ENCODE data around the gene LYZL4. TPM values are rescaled to one million over a fixed set of nuclear protein-coding genes. Genes with fewer than 3 reads are reported as not detected.

The LYZL4 gene
- polyA plus RNA-seq, 1 of the 3 experiments (the other 2 are of a cell fraction): not detected

DNA sequence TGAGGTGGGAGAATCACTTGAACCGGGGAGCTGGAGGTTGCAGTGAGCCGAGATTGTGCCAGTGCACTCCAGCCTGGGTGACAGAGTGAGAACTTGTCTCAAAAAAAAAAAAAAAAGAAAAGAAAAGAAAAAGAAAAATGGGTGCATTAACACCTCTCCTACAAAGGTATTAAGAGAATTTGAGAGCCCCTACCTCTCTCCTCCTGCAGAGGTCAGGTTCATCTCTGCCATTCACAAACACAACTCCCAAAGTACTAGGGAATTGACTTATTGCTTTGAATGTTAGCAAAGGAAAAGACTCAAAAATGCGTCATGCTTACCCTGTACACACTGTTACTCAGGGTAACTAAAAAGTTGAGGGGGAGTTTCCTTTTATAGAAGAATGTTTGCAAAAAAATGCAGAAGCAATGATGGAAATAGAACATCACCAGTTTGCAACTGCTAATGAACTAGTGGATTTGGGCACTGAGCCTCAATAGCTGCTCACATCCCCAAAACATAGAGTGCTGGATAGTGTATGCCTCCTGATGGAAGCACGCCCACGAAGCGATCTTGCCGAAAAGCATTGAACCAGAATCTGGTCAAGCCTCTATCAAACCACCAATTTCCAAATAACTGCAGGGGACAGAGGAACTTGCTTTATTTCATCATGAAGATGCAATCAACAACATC, 15.5 kb upstream of the LYZL4 start:
- 64% methylated on average over 7 of the region's 7 CpGs for WGBS (ENCODE audit: low lambda C conversion rate)
- no peak for DNase-seq
- Histone ChIP-seq H3K9me3 (no peaks in the 10 kb centered on the region), H3F3A (replicated peaks; ENCODE audit: insufficient read depth) (no peaks in the 10 kb centered on the region), H2AFZ (ENCODE audit: low read depth) (no peak overlapping the region), H3K4me3 (ENCODE audit: low read depth in 2 of 2, low read length in 1 of 2) (no peak overlapping the region), H4K20me1 (ENCODE audit: insufficient read depth) (no peaks in the 10 kb centered on the region), H3K9me2 (no peaks in the 10 kb centered on the region), H3K27ac (ENCODE audit: low read depth in 2 of 2, low read length in 1 of 2) (no peak overlapping the region), H3K4me2 (no peak overlapping the region), H3K36me3 (replicated peaks in 1 of 2; ENCODE audit: control insufficient read depth in 1 of 2, insufficient read depth in 2 of 2, low read length in 1 of 2) (no peaks in the 10 kb centered on the region), H3K9ac (no peak overlapping the region), H3K79me2 (ENCODE audit: insufficient read depth) (no peaks in the 10 kb centered on the region), H3K27me3 (ENCODE audit: insufficient read depth) (no peaks in the 10 kb centered on the region), H3K4me1 (ENCODE audit: control insufficient read depth in 1 of 2, insufficient read depth in 2 of 2, low read depth in 1 of 2, low read length in 1 of 2) (peaks cover 0 to 2% of the 10 kb centered on the region in 2 experiments; a peak in 1 of 4 replicates)
- ChIA-PET POLR2A (no interaction called here), CTCF (interaction anchor here (1.3 kb wide), 1 partner anchor 196 kb away, joined by 4 read pairs; no protein-coding TSS in a partner anchor)
- TF ChIP-seq MXI1 (IDR thresholded peaks at IDR 0.05; ENCODE audit: low read depth, low read length) (no peak), POLR2AphosphoS5 (IDR thresholded peaks at IDR 0.05; ENCODE audit: low read depth, low read length) (no peak), REST (IDR thresholded peaks at IDR 0.05; ENCODE audit: low read depth, low read length) (no peak)

DNA sequence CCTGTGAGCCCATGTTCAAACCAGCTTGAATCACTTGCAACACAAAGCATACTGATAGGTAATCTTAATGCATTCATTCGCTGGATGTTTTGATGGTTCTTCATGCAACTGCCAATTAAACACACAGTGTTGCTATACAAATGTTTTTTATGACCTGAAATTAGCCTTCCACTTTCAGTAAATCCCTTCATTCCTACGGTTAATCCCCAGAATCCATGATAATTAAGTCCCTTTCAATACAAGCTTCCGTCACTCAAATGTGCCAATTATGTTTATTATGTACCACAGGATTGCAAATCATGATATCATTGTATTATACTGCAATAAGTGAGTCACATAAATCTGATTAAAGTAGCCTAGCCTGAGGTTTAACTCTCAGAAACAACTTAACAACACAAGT, 14.5 kb upstream of the LYZL4 start:
- no peak overlapping the region for H3K27ac ChIP-seq (ENCODE audit: low read depth in 2 of 2, low read length in 1 of 2)
- H3K79me2 ChIP-seq (ENCODE audit: insufficient read depth): no peaks in the 10 kb centered on the region
- H3K4me2 ChIP-seq: no peak overlapping the region
- ChIA-PET POLR2A (no interaction called here), CTCF (interaction anchor here (1.2 to 1.3 kb wide), 2 partner anchors 178 to 195 kb away, joined by 4 to 5 read pairs; no protein-coding TSS in a partner anchor)
- no peak for DNase-seq
- H3K36me3 ChIP-seq (replicated peaks in 1 of 2; ENCODE audit: control insufficient read depth in 1 of 2, insufficient read depth in 2 of 2, low read length in 1 of 2): no peaks in the 10 kb centered on the region
- no peak overlapping the region for H3K9ac ChIP-seq
- no peak for TF ChIP-seq MAX (IDR thresholded peaks at IDR 0.05; ENCODE audit: low read depth)
- no peak for TF ChIP-seq TAF1 (IDR thresholded peaks at IDR 0.05; ENCODE audit: borderline replicate concordance, low read depth, low read length)
- no peak for TF ChIP-seq NRF1 (IDR thresholded peaks at IDR 0.05; ENCODE audit: low read depth, low read length)
- no peak for TF ChIP-seq REST (IDR thresholded peaks at IDR 0.05; ENCODE audit: low read depth, low read length)
- TF ChIP-seq RFX5 (IDR thresholded peaks at IDR 0.05; ENCODE audit: low read length): no peak
- no peak for TF ChIP-seq CHD2 (IDR thresholded peaks at IDR 0.05; ENCODE audit: low read length, partially characterized antibody)
- H3K9me3 ChIP-seq: no peaks in the 10 kb centered on the region
- peaks cover 0 to 2% of the 10 kb centered on the region in 2 experiments; a peak in 1 of 4 replicates for H3K4me1 ChIP-seq (ENCODE audit: control insufficient read depth in 1 of 2, insufficient read depth in 2 of 2, low read depth in 1 of 2, low read length in 1 of 2)
- H2AFZ ChIP-seq (ENCODE audit: low read depth): no peak overlapping the region
- no peaks in the 10 kb centered on the region for H3F3A ChIP-seq (replicated peaks; ENCODE audit: insufficient read depth)
- no peaks in the 10 kb centered on the region for H3K27me3 ChIP-seq (ENCODE audit: insufficient read depth)
- no peaks in the 10 kb centered on the region for H3K9me2 ChIP-seq
- no peaks in the 10 kb centered on the region for H4K20me1 ChIP-seq (ENCODE audit: insufficient read depth)
- no peak overlapping the region for H3K4me3 ChIP-seq (ENCODE audit: low read depth in 2 of 2, low read length in 1 of 2)
- WGBS (ENCODE audit: low lambda C conversion rate): 23% methylated on average over 3 of the region's 3 CpGs
